SIG-M5 (cell line): Measurements from ENCODE around the gene TTC33.
A peak's percentile ranks its signal among the peaks of the same experiment; 100 is the strongest.
"Not testable (repeated sequence)": the region's sequence is repeated elsewhere in the genome, so short reads cannot be mapped to it uniquely, and the experiment has no call there.

ENCODE experiments used
- DNase-seq: peaks from one replicate; lab custom pipeline; 2025; lab: John Stamatoyannopoulos, UW

Gene TTC33

GRCh38 chr5:40780199-40780598 lies 24.4 kb upstream of the TTC33 start:
- no peak for DNase-seq

GRCh38 chr5:40779561-40779960 lies 23.8 kb upstream of the TTC33 start:
- DNase-seq: no peak

- DNase-seq: no peak
Observed at GRCh38 chr5:40778133-40778532, 22.4 kb upstream of the TTC33 start.

- no peak for DNase-seq
Observed at GRCh38 chr5:40776658-40776977, 20.9 kb upstream of the TTC33 start.

- no peak for DNase-seq
Observed at GRCh38 chr5:40775846-40776657, 20.3 kb upstream of the TTC33 start.

- DNase-seq: no peak
Observed at GRCh38 chr5:40775085-40775845, 19.5 kb upstream of the TTC33 start.

- DNase-seq: no peak
Observed at GRCh38 chr5:40774623-40775022, 18.9 kb upstream of the TTC33 start.

- DNase-seq: no peak
Observed at GRCh38 chr5:40770764-40771163, 15.0 kb upstream of the TTC33 start.

- DNase-seq: no peak
Observed at GRCh38 chr5:40762705-40763104, 6.9 kb upstream of the TTC33 start.

- no peak for DNase-seq
Observed at GRCh38 chr5:40757400-40757799, 1.6 kb upstream of the TTC33 start.

- peak; percentile 39 for DNase-seq
Observed at GRCh38 chr5:40755093-40755406, 711 bp downstream of the TTC33 start.

GRCh38 chr5:40754381-40755092 lies 1.2 kb downstream of the TTC33 start:
- DNase-seq: no peak

GRCh38 chr5:40746703-40747102 lies 9.1 kb downstream of the TTC33 start:
- DNase-seq: no peak

- DNase-seq: no peak
Observed at GRCh38 chr5:40743771-40744170, 12.0 kb downstream of the TTC33 start.

GRCh38 chr5:40738502-40738901 lies 17.3 kb downstream of the TTC33 start:
- no peak for DNase-seq

- no peak for DNase-seq
Observed at GRCh38 chr5:40736103-40736875, 19.5 kb downstream of the TTC33 start.

- no peak for DNase-seq
Observed at GRCh38 chr5:40735609-40736008, 20.2 kb downstream of the TTC33 start.

GRCh38 chr5:40734986-40735385 lies 20.8 kb downstream of the TTC33 start:
- DNase-seq: no peak

- DNase-seq: no peak
Observed at GRCh38 chr5:40733879-40734563, 21.7 kb downstream of the TTC33 start.

GRCh38 chr5:40733434-40733833 lies 22.3 kb downstream of the TTC33 start:
- no peak for DNase-seq

- not testable (repeated sequence) for DNase-seq
Observed at GRCh38 chr5:40722497-40722911, 33.3 kb downstream of the TTC33 start.

GRCh38 chr5:40720069-40720468 lies 35.7 kb downstream of the TTC33 start:
- no peak for DNase-seq
